Bronchial epithelial cell (primary cell): ENCODE data around the gene AOPEP. TPM values are rescaled to one million over a fixed set of nuclear protein-coding genes. Genes with fewer than 3 reads are reported as not detected.

ENCODE experiments used
- DNase-seq: peaks from one replicate; pipeline ENCODE4 v3.0.0-alpha.2; 2010; ENCODE audit warnings: low read depth
- FAIRE-seq: peaks from 2 replicates; lab custom pipeline; 2011; peaks lifted over from hg19 to GRCh38; lab: Jason Lieb, UNC
- H3K27me3 ChIP-seq: 2 replicates; pipeline ENCODE4 v1.5.1; 2011; ENCODE audit warnings: low read length; ENCODE audit not compliant: control insufficient read depth, insufficient read depth
- H3K36me3 ChIP-seq: 2 replicates; pipeline ENCODE4 v1.5.1; 2011; ENCODE audit warnings: low read length; ENCODE audit not compliant: control insufficient read depth, insufficient read depth
- H3K4me3 ChIP-seq: 2 replicates; pipeline ENCODE4 v1.5.1; 2011; ENCODE audit warnings: mild to moderate bottlenecking, low read depth, low read length, control low read depth
- CTCF ChIP-seq: IDR thresholded peaks from 2 replicates; pipeline ENCODE4 v1.5.1; 2011; ENCODE audit warnings: mild to moderate bottlenecking, moderate library complexity, low read length, control low read depth, inconsistent platforms; ENCODE audit not compliant: insufficient read depth, severe bottlenecking
- total RNA-seq: library from RNA; depleted of rRNA; stranded (reverse); fragments of >200 nt; gene quantifications from 2 replicates; pipeline ENCODE4 v1.2.1, GENCODE V29; 2014

AOPEP gene
- total RNA-seq, 1 donor from 2014 or later, result 91.1 TPM

GRCh38 chr9:95100071-95100627 lies 373.6 kb downstream of the AOPEP start:
- no peak for FAIRE-seq
- Histone ChIP-seq H3K27me3 (no peaks in the 10 kb centered on the region), H3K36me3 (peaks cover 11% of the 10 kb centered on the region), H3K4me3 (no peak overlapping the region)
- TF ChIP-seq CTCF, result no peak
- DNase-seq, result peak; percentile 89

GRCh38 chr9:95101326-95101725 lies 374.8 kb downstream of the AOPEP start:
- H3K4me3 ChIP-seq, result no peak overlapping the region
- no peaks in the 10 kb centered on the region for H3K27me3 ChIP-seq
- DNase-seq (peak; percentile 60), FAIRE-seq (no peak)
- TF ChIP-seq CTCF, result no peak
- H3K36me3 ChIP-seq, result peaks cover 11% of the 10 kb centered on the region

GRCh38 chr9:95102001-95102433 lies 375.5 kb downstream of the AOPEP start:
- H3K27me3 ChIP-seq, result no peaks in the 10 kb centered on the region
- TF ChIP-seq CTCF, result no peak
- H3K36me3 ChIP-seq, result peaks cover 12% of the 10 kb centered on the region
- H3K4me3 ChIP-seq, result no peak overlapping the region
- DNase-seq (peak; percentile 96), FAIRE-seq (peak; percentile 99)

GRCh38 chr9:95102572-95102971 lies 376.1 kb downstream of the AOPEP start:
- TF ChIP-seq CTCF, result no peak
- Histone ChIP-seq H3K27me3 (no peaks in the 10 kb centered on the region), H3K36me3 (peaks cover 11% of the 10 kb centered on the region), H3K4me3 (no peak overlapping the region)
- DNase-seq (no peak), FAIRE-seq (no peak)

GRCh38 chr9:95103281-95103771 lies 376.8 kb downstream of the AOPEP start:
- DNase-seq (no peak), FAIRE-seq (no peak)
- peaks cover 12% of the 10 kb centered on the region for H3K36me3 ChIP-seq
- peak; percentile 33 for TF ChIP-seq CTCF
- H3K4me3 ChIP-seq, result no peak overlapping the region
- no peaks in the 10 kb centered on the region for H3K27me3 ChIP-seq
